CD4-positive, alpha-beta T cell treated with Interleukin-2 at 100 ng/mL for 4 hours (primary cell): Measurements from ENCODE around the gene RXRG.

Experiments used
- DNase-seq: peaks from one replicate; pipeline ENCODE4 v3.0.0-alpha.2; 2020; ENCODE audit warnings: low spot score

RXRG gene

DNA sequence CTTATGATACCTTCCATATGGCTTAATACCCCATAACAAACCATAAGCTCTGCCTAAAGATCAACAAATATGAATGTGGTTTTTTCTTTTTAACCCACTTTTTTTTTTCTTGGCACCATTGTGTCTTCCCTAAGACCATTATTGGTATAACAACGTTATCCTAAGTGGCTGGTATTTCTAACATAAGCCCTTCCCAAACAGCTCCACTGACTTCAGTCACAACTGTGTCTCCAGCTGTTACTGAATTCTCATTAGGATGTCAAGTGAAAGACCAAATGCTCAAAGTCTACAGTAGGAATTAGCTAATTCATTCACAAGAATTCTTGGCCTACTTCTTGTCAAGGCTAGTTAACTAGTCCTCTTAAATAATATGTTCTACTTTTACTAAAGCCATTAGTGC, 4.2 kb upstream of the RXRG start:
- DNase-seq, result no peak

DNA sequence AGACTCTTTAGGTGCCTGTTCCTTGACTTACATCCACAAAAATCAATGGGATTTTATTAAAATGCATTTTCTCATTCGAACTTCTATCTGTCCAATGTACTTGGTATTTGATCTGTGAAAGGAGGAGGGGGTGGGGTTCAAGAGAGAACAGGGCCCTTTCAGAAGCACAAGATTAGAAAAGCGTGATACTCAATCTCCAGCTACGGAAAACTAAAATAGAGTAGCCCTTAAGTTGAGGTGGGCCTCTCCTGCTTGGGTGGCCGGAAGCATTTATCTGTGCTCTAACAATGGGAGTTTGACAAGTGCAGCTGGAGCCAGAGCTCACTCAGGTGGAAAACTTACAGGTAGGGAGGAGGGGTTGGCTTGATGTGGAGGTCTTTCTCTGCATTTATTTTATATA, 462 bp upstream of the RXRG start:
- no peak for DNase-seq

DNA sequence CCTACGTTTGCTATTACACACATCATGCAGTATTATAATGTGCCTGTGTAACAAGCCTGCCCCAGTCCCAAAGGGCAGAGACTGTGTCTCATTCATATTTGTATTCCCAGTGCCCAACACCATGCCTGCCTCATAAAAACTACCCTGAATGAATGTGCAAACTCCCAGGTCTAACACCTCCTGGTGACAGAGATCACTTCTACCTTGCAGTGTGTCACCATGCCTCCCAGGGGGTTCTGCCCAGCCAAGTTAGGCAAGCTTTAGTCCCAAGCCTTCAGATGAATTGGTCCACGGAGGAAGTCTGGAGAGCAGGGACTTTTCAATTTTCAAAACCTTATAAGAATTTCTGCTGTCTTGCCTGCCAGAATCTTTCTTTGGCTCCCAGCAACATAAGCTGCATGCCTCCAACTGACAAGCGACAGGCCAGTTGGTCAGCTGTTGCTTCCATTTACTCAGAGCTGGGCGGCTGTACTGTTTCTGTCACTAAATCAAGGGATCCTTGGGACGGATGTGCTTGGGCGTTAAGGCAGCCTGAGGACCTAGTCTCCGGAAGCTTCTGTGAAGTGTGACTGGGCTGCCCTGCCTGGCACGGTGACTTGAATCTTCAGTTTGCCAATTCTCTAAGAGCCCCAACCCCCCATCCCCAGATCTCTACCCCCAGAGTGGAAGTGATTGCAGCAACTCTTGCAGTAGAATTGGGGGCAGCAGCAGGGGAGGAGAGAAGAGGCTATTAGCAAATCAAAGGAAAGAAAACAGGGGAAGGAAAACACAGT, 1.2 kb downstream of the RXRG start:
- DNase-seq, result no peak

DNA sequence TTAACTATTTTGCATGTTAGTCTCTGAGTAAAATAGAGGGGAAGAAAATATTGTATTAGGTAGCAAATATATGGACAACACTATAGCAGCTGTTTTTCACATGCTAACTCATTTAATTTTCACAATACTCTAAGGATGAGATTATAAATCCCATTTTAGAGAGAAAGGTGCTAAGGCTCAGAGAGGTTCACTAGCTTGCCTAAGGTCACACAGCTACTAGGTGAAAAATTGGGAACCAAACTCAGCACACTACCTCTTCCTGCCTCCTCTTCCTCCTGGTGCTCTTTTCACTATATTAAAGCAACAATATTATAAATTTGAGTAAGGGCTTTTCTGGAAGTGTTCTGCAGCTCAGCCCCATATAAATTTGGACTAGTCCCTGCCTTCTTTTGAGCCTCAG, 2.3 kb downstream of the RXRG start:
- no peak for DNase-seq

DNA sequence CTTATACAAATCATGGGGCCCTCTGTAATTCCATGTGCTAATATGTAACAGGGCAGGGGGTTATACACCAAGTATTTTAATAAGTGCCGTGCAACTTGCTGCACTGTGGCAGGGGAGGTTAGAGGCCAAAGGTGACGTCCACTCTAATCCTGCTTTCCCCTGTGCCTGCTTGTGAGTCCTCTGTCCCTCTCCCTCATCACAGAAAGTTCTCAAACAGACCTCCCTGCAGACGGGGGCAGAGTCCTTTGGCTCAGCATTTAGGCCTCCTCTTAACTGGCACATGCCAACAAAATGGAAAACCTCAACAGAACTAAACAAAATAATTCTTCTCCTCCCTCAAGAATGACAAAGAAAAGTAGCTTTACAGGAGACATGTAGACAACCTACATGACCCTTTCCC, 2.9 kb downstream of the RXRG start:
- no peak for DNase-seq

DNA sequence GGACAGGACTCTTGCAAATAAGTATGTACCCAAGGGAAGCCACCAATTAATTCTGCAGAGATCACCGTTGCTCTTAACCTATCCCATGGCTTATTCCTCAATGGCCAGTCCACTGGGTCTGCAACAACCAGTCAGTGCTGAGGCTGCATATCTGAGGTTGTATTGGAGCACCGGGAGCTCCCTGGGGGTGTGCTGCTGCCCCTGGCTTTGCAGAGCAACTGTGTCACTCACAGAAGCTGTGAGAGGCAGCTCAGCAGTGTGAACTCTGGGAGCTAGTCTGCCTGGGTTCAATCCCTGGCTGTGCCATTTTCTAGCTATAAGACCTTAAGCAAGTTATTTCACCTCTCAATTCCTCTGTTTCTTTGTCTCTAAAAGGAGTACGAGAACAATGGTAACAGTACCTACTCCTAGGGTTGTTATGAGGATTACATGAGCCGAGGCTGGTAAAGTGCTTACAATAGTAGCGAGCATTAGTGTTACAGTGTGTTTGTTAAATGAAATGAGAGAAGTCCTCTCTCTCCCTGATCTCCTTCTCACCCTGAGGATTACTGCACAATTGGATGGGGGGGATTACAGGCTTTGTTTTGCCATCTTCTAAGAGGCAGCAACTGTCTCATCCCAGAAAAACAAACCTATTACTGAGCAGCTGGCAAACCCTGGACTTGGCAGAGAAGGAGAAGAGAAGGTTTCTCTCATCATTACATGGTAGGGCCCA, 3.6 kb downstream of the RXRG start:
- no peak for DNase-seq

DNA sequence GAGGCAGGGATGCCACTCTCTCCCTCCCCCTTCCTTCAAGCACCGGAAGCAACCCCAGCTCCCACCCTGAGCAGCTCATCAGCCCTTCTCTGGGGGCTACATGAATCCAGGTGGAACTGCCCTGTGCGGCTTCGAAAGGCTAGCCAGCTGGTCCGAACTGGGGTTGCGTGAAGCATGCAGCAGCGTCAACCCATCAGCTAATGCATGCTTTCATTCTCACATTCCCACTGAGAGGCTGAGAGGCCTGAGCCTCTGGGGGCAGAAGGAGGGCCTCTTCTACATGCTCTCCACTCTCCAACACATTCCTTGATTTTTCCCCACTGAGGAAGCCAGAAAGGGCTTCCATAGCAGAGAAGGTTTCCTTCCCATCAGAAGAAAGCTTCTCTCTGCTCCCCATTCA, 5.6 kb downstream of the RXRG start:
- no peak for DNase-seq

DNA sequence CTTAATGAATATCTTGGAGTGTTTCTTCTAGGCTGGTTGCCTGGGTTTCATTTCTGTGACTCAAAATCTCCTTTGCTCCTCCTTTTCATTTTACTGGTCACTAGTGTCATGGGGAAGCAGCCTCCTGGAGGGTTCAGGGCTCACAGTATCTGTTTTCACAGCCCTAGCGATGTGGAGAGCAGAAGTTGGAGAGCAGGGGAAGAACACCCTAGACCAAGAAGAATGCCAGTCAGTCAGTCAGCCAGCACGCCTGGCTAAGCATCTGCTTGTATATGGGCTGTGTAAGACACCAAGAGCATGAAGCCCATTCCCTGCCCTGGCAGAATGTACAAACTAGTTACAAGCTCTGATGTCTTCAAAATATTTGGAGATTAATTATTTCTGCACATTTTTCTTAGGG, 7.9 kb downstream of the RXRG start:
- no peak for DNase-seq

DNA sequence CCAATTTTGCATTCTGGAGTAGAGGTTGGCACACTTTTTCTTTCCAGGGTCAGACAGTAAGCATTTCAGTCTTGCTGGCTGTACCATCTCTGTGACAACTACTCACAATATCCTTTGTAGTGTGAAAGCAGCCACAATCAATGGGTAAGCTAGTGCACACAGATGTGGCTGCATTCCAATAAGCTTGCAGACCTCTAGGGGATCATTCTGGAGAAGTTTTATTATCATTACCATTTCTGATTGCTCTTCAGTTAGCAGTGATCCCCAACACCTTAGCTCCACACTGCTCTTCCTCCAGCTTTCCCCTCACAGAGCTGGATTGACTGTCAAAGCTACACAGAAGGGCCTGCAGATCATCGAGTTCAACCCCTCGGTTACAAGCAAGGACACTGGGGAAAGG, 9.1 kb downstream of the RXRG start:
- no peak for DNase-seq

DNA sequence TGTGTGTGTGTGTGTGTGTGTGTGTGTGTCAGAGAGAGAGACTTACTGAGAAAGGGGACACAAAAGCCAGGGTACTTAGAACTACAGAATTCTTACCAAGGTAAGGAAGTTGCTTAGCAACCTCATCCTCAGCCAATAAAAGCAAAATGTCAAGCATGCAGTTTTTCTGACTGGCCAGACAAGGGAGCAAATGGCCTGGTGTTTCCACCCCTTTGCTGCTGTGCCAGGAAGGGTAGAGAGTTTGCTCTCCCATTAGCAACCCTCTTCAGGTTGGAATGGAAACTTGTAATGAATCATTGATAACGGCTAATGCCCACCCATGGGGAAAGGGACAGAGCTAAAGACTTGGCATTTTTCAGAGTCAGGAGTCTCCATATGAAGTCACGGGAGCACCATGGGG, 10.6 kb downstream of the RXRG start:
- DNase-seq, result no peak

DNA sequence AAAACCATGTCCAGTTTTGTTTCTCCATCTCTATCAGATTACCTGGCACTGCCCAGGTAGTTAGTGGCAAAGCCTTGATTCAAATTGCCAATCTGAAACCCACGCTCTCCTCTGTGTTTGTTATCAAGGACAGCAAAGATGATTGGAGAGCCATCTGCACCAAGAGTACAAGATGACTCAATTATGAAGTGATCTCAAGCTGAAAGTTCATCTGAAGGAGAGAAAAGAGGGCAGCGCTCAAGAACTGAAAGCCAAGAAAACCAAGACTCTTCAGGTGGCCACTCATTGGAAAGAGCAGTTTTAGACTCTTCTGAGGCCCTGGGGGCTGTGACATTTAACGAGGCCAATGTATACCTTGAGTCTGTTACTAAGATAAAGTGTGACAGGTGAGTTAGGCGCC, 13.8 kb downstream of the RXRG start:
- no peak for DNase-seq

DNA sequence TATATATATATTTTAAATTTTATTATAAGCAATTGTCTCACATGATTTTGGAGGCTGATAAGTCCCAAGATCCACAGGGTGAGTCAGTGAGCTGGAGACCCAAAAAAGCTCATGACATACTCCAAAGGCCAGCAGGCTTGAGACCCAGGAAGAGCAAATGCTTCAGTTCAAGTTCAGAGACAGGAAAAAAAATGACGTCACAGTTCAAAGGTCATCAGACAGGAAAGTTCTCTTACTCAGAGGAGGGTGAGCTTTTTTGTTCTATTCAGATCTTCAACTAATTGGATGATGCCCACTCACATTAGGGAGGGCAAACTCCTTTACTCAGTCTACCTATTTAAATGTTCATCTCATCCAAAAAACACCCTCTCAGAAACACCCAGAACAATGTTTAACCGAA, 18.2 kb downstream of the RXRG start:
- no peak for DNase-seq

DNA sequence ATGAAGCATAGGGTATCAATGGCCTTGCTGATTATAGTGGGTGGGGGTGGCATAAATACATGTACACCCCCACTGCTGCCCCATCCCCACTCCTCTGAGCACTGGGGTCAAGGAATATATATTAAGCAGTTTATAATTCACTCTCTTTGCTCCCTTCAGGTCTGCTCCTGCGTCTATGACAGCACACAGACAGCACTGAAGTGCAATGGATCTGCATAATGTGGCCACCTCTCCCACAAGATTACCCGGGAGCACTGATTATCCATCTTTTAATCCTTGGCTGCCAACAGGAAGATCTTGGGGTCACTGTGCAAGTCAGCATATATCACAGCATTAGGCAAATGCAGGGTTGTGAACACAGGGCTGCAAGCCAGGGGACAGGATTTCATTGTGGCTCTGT, 19.3 kb downstream of the RXRG start:
- no peak for DNase-seq

DNA sequence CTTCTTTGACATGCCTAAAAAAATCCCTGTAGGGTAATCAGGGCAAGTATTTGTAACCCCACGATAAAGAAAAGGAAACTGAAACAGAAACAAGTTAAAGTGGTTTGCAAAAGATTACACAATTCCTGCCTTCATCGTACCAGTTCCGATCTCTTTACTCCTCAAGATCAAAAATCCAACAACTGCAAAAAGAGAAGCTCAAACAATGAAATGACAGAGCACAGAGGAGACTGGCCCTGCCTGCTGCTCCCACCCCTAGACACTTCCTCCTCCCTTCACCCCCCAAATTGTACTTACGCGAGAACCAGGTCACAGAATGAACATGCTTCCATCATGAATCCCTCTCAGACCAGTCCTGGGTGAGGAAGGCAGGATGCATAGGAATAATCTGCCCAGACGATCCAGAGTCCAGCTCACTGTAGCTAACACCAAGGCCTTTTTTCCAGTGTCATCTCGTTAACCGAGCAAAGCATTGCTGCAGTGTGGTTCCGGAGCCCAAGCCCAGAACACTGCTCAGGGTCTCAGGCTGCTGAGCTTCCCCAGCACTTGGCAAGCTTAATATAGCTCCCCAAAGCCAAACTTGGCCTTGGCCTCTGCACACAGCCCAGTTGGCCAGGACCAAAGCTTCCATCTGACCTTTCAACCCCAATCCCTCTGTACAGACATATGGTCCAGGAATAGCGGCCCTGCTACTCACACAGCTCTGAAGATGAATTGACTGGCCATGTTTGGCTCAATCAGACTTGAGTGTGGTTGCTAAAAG, 20.3 kb downstream of the RXRG start:
- DNase-seq, result peak; percentile 32

DNA sequence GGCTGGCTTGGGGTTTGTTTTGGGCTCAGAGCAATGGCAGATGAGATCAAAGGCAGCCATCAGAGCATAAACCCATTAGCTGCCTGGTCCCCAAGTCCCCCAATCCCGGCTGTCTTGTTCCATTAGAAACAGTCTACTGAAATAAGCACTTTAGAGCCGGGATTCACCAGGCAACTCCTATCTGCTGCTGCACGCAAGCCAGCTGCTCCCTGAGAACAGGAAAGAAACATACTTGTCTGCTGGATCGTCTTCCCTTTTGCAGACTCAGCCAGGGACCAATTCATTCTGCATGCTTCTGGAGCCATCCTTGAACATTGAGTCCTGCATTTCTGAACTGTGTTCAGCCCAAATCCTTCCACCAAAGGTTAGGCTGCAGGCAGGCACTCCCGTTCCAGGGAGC, 21.8 kb downstream of the RXRG start:
- DNase-seq, result no peak

DNA sequence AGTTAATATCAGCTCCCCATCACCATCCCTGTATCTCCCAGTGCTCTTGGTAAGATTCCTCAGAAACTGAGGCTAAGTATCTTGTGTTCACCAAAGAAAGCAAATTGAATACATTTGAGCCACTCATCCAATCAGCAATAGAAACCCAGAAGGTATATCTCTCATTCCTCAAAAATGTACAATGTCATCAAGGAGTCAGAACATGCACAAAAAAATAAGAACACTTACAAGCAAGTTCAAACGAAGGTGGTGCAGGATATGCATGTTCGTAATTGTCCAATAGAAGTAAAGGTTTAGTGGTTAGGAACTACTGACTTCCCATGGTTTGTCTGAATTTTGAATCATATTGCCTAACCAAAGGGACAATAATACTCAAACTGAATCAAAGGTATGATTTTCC, 24.3 kb downstream of the RXRG start:
- no peak for DNase-seq

DNA sequence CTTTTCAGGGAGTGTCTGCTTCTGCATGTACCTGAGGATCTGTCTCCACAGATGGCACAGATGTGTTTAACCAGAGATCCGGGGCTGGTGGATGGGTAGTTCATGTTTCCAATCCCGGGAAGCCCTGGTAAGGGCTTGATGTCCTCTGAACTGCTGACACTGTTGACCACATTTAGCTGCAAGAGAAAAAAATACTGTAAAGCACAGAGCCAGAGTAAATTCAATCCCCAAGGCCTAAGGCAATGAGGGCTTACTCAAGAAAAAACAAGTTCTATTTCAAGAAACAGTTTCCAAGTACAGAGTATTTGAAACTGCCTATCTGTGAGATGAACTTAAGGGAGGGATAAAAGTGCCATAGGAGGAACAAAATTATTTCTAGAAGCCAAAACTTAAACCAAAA, 25.1 kb downstream of the RXRG start:
- no peak for DNase-seq

DNA sequence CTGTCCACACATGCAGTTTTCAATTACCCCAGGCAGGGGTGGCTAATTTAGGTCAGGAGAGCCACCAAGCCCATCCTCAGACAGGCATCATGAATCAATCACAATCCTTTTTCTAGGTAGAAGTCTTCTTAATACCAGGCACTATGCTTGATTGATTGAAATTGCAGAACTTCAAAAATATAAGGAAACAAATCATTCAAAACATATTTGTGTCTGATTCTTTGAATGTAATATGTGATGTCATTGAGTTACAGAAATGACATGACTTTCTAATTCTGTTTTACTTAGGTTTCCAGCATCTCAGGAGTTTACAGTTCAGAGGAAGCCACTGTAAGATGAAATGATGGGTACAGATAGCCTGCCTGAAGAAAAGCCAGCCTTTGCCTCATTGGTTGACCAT, 26.7 kb downstream of the RXRG start:
- no peak for DNase-seq

DNA sequence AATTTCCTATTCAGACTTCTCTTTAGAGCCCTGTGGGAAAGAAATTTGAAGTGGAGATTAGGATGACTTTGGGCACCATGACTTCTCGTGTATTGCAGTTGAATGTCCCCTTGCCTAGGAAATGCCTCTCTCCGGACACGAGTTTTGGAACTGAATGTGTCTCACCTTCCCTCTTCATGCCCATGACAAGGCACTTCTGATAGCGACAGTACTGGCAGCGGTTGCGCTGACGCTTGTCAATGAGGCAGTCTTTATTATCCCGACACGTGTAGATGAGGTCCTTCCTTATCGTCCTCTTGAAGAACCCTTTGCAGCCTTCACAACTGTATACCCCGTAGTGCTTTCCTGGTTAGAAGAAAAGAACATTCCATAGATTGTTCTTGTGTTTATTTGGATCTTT, 28.1 kb downstream of the RXRG start:
- no peak for DNase-seq

DNA sequence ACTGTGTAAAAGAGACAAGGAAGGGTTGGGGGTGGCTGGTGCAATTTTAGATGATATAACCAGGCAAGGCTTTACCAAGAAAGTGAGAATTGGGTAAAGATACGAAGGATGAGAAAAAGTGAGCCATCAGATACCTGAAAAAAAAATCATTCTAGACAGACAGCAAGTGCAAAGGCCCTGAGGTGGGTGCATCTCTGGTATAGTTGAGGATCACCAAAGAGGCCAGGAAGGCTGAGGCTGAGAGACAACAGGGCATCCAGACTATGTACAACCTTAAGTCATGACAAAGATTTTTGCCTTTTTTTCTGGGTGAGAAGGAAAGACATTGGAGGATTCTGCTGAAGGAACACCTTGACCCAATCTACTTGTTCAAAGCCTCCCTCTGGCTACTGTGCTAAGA, 29.9 kb downstream of the RXRG start:
- DNase-seq, result no peak

DNA sequence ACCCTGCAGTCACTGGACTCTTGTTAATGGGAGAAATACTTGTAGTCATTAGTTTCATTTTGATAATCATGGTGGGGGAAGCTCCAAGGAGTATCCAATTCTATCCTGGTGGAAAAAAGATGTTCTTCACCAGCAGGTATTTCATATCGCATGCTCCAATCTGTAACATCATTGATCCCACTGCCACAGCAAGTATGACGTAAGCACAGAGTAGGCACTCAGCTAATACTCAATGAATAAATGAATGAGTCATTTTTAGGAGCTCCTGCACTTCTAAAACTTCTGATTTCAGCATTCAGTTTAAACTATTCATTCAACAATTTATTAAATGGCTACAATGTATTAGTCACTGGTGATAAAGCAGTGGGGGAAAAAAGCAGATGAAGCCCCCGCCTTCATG, 30.3 kb downstream of the RXRG start:
- no peak for DNase-seq

DNA sequence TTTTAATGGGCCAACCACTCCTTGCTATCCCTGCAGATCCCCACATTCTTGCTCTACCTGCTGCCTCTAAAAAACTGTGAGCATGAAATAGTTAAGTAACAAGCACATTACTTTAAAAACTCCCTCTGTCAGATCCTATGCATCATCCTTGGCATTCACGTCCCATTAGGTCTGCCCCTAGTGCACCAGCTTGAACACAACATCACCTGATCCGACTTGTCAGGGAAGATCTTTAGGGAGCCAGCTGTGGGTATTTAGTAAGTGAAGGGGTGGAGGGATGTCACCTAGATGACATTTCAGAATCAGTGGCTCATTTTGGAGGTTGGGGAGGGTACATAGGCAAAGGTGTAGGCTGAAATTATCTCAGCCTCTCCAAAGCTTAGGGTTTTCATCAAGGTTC, 33.5 kb downstream of the RXRG start:
- no peak for DNase-seq

DNA sequence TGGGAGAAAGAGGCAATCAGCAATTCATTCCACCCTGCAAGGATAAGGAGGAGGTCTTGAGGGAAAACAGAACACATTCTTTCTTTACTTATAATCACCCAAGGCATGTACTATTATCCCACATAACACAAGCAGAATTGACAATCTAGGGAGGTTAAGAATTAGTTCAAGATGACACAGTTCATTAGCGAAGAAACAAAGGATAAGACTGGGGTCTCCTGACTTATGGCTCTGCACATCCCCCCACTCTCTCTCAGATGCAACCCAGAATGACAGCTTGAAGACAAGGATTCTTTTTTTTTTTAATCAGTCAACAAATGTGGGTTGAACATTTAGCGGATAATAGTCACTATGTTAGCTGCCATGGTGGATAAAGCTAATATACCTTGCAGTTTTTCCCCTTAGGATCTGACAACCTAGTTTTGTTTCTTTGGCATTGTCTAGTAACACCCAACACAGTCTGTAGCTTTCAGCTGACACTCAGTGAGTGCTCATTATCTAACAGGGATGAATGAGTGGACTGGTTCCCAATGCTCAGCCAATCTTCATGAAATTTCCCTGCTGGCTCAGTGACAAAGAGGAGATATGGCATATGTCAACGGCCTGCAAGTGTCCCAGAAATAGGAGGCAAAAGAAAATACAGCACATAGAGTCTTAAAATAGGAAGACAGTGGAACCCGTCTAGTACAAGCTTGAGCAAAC, 35.1 kb downstream of the RXRG start:
- DNase-seq, result no peak
